ENCODE measurements around the gene ADCY6.
"Not testable (repeated sequence)": the region's sequence is repeated elsewhere in the genome, so short reads cannot be mapped to it uniquely, and the experiment has no call there.

ADCY6 gene

GRCh38 chr12:48728807-48729206, 60.1 kb downstream of the ADCY6 start:
- H3K9me3 ChIP-seq (ENCODE audit: severe bottlenecking), result no peaks in the 10 kb centered on the region
- no peaks in the 10 kb centered on the region for H3K36me3 ChIP-seq
- H3K4me3 ChIP-seq (ENCODE audit: low read depth, low read length), result no peak overlapping the region
- no peak overlapping the region for H3K27ac ChIP-seq
- no peaks in the 10 kb centered on the region for H3K27me3 ChIP-seq (ENCODE audit: insufficient read depth, low read depth, severe bottlenecking)
- no peak for DNase-seq
- TF ChIP-seq CTCF (IDR thresholded peaks at IDR 0.05; ENCODE audit: low read depth, low read length), result no peak

- not testable (repeated sequence) for H3K27me3 ChIP-seq (ENCODE audit: insufficient read depth, low read depth, severe bottlenecking); H3K9me3 ChIP-seq (ENCODE audit: severe bottlenecking); DNase-seq; H3K36me3 ChIP-seq; H3K4me3 ChIP-seq (ENCODE audit: low read depth, low read length); H3K27ac ChIP-seq
Measured at GRCh38 chr12:48720737-48721136, 68.2 kb downstream of the ADCY6 start.

GRCh38 chr12:48720171-48720570, 68.7 kb downstream of the ADCY6 start:
- not testable (repeated sequence) for DNase-seq; H3K27me3 ChIP-seq (ENCODE audit: insufficient read depth, low read depth, severe bottlenecking); H3K4me3 ChIP-seq (ENCODE audit: low read depth, low read length); H3K27ac ChIP-seq; H3K9me3 ChIP-seq (ENCODE audit: severe bottlenecking); H3K36me3 ChIP-seq

GRCh38 chr12:48719002-48719401, 69.9 kb downstream of the ADCY6 start:
- not testable (repeated sequence) for DNase-seq; H3K4me3 ChIP-seq (ENCODE audit: low read depth, low read length); H3K27me3 ChIP-seq (ENCODE audit: insufficient read depth, low read depth, severe bottlenecking); H3K9me3 ChIP-seq (ENCODE audit: severe bottlenecking); H3K27ac ChIP-seq
- peaks cover 16% of the 10 kb centered on the region for H3K36me3 ChIP-seq

- H3K27me3 ChIP-seq (ENCODE audit: insufficient read depth, low read depth, severe bottlenecking), result no peaks in the 10 kb centered on the region
- no peak for DNase-seq
- H3K4me3 ChIP-seq (ENCODE audit: low read depth, low read length), result peak overlapping the region; percentile 75
- TF ChIP-seq CTCF (IDR thresholded peaks at IDR 0.05; ENCODE audit: low read depth, low read length), result no peak
- peaks cover 30% of the 10 kb centered on the region for H3K36me3 ChIP-seq
- peaks cover 7% of the 10 kb centered on the region for H3K9me3 ChIP-seq (ENCODE audit: severe bottlenecking)
- peak overlapping the region; percentile 91 for H3K27ac ChIP-seq
Measured at GRCh38 chr12:48717252-48717695, 71.6 kb downstream of the ADCY6 start.

GRCh38 chr12:48716493-48717251, 72.2 kb downstream of the ADCY6 start, which contains the start of gene CCNT1:
CCNT1 (minus strand) TSS chr12:48716707; CDS start chr12:48716675, 32 bp downstream.
- H3K9me3 ChIP-seq (ENCODE audit: severe bottlenecking), result peaks cover 7% of the 10 kb centered on the region
- DNase-seq, result peak; percentile 99
- 0 out of 2 replicates have a peak, but pooled peaks have one; percentile 7 for TF ChIP-seq CTCF (IDR thresholded peaks at IDR 0.05; ENCODE audit: low read depth, low read length)
- no peaks in the 10 kb centered on the region for H3K27me3 ChIP-seq (ENCODE audit: insufficient read depth, low read depth, severe bottlenecking)
- H3K4me3 ChIP-seq (ENCODE audit: low read depth, low read length), result peak within 1 kb of the TSS; percentile 75
- peaks cover 35% of the 10 kb centered on the region for H3K36me3 ChIP-seq
- peak within 1 kb of the TSS; percentile 91 for H3K27ac ChIP-seq

Data from WERI-Rb-1 (cell line).